Muscle of arm (tissue), 12 donors: ENCODE results near the gene CLEC18A. TPM values are rescaled to one million over a fixed set of nuclear protein-coding genes. Genes with fewer than 3 reads are reported as not detected.
"Not testable (repeated sequence)": the region's sequence is repeated elsewhere in the genome, so short reads cannot be mapped to it uniquely, and the experiment has no call there.

Experiments used
- DNase-seq: peaks from one replicate; pipeline ENCODE4 v3.0.0-alpha.2; 2013
- polyA plus RNA-seq, 12 donors: library from polyadenylated mRNA; unstranded; fragments of 120-200 nt; gene quantifications; one replicate each; pipeline ENCODE4 v1.2.1, GENCODE V29; 2013; ENCODE audit not compliant: insufficient read length in 12 of 12

Gene CLEC18A
- polyA plus RNA-seq, 12 donors: 0.16 to 0.90 (median 0.56) TPM; not detected in 3

GRCh38 chr16:69930117-69930776 is 20.9 kb upstream of the CLEC18A start:
- peak; percentile 72 for DNase-seq

- DNase-seq: no peak
These were observed 19.5 kb upstream of the CLEC18A start for GRCh38 chr16:69931631-69932030.

GRCh38 chr16:69932228-69932627 is 18.9 kb upstream of the CLEC18A start:
- no peak for DNase-seq

DNA sequence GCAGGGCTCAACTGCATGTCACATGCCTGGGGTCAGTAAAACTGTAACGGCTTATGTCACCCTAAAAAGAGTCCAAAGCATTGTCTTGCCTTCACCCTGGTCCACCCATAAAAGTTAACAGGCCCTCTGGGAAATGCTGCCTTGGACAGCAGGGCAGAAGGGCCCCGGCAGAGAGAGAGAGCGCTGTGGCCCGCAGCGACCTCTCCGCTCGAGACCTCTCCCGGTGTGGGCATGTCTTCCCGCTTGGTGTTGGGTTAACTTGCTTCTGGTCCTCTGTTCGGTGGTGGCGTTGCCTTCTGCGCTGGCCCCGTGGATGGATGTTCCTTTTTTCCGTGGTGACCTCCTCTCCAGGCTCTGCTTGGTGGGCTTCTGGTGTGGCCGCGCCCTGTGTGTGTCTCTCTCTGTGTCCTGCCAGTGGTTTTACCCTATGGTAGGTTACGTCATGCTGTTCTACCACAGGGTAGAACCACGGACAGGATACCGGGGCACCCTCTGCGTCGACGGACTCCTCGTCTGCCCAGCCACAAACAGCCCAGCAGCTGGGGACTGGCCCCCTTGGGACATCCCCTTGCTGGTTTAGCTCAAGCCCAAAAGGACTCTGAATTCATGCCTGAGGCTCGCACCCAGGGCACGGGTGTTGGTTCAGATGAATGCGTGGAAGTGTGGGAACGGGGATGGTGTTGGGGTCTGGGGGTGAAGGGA is 18.3 kb upstream of the CLEC18A start:
- DNase-seq: no peak

DNA sequence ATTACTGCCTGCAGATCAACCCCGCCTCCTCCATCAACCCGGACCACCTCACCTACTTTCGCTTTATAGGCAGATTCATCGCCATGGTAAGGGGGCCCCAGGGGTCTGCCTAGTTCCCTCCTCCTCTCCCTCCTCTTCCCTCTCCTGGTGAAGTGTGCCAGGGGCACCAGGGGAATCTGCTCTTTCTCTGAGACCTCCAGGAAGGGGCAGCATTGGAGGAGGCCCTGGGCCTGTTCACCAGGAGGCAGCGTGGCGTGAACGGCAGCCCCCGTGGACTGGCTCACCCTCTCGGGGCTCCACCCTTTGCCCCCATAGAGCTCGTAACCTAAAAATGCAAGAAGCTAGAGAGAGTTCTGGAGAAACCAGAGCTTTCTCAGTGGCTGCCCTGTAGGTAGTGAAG is 17.1 kb upstream of the CLEC18A start:
- DNase-seq: no peak

DNA sequence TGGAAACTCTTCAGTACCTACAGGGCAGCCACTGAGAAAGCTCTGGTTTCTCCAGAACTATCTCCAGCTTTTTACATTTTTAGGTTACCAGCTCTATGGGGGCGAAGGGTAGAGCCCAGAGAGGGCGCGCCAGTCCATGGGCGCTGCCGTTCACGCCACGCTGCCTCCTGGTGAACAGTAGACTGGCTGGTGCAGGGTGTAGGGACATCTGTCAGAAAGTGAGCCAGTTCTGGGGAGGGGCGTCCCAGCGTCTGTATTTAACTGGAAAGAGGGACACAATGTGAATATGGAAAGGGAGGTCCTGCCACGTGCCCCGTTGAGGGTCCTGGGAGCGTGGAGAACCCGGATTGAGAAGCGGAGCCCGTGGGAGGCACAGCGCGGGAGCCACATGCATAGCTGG is 16.4 kb upstream of the CLEC18A start:
- DNase-seq: no peak

DNA sequence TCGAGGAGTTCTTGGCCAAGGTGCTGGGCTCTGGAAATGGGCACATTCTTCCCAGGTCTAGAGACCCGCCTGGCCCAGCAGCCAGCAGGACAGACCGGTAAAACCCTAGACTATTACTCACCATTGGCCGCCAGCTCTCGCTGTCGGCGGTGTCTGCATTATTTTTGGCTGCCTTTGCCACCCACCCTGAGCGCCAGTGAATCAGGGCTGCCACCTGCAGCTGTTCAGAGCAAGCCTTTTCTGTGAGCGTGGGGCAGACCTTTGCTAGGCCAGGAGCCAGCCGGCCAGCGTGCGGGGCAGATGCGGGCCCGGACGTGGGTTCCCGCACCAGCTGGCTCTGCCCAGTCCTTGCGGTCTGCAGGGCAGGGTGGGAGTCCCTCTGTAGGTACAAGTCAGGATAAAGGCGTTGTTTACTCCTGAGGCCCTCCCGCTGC is 15.8 kb upstream of the CLEC18A start:
- DNase-seq: no peak

- no peak for DNase-seq
These were observed 15.4 kb upstream of the CLEC18A start for GRCh38 chr16:69935740-69936139.

- no peak for DNase-seq
These were observed 14.9 kb upstream of the CLEC18A start for GRCh38 chr16:69936252-69936651.

- DNase-seq: no peak
These were observed 14.4 kb upstream of the CLEC18A start for GRCh38 chr16:69936751-69937211.

GRCh38 chr16:69937465-69937951 is 13.6 kb upstream of the CLEC18A start:
- DNase-seq: no peak

GRCh38 chr16:69938981-69939820 is 11.9 kb upstream of the CLEC18A start:
- DNase-seq: no peak

DNA sequence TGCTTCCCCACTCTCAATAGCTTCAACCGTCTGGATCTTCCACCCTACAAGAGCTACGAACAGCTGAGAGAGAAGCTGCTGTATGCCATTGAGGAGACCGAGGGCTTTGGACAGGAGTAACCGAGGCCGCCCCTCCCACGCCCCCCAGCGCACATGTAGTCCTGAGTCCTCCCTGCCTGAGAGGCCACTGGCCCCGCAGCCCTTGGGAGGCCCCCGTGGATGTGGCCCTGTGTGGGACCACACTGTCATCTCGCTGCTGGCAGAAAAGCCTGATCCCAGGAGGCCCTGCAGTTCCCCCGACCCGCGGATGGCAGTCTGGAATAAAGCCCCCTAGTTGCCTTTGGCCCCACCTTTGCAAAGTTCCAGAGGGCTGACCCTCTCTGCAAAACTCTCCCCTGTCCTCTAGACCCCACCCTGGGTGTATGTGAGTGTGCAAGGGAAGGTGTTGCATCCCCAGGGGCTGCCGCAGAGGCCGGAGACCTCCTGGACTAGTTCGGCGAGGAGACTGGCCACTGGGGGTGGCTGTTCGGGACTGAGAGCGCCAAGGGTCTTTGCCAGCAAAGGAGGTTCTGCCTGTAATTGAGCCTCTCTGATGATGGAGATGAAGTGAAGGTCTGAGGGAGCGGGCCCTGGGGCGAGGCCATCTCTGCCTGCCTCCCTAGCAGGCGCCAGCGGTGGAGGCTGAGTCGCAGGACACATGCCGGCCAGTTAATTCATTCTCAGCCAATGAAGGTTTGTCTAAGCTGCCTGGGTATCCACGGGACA is 11.1 kb upstream of the CLEC18A start:
- no peak for DNase-seq

DNA sequence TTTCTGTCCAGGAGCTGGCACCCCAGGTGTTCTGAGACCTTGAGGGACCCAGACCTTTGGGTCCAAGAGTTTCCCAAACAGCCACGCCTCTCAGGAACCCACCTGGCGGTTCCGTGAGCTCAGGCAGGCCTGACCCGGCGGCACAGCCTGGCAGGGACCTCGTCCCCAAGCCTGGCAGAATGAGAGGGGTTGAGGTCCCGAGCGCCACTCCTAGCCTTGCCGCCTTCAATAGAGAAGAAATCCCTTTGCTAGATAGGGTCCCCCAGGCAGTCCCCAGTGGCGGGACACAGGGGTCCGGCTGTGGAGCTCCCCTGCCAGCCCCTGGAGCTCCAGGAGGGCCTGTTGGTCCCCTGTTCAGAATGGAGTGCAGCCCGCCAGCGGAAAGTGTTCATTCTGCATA is 10.5 kb upstream of the CLEC18A start:
- DNase-seq: no peak

DNA sequence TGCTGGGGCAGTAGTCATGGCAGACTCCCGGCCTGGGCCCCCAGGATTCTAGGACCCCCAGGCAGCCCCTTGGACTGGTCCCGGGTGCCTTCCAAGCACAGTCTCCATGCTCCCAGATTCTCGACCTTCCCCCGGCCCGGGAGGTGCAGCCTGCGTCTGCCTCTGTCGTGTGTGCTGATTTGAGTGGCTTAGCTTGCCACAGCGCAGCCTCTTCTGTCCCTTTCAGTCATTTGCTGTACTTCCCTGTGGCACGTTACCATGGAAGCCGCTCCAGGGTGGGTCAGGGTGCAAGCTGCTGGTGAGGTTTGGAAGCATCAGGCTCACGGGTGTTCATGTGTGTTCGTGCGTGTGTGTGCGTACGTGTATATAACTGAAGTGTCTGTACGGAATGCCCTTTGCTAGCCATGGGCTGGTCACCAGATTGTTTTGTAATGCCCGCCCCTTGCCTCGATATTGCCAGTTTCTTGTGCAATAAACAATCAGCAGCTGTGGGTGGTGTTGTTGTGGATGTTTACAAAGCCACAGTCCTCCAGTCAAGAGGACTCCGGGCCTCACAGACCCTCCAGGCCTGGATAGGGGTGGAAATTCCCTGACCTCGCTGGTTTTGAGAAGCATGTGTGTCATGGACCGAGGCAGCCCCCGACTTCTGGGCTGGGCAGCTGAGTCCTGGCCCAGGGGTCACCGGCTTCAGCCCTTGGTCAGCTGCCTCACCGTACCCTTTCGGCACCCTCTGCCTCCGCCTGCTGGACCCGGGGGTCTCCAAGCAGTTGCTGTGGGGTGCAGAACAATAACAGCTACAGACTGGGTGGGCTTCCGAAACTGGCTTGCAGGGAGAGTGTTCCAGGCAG is 9.7 kb upstream of the CLEC18A start:
- DNase-seq: no peak

- no peak for DNase-seq
These were observed 9.0 kb upstream of the CLEC18A start for GRCh38 chr16:69942099-69942491.

GRCh38 chr16:69942627-69943170 is 8.4 kb upstream of the CLEC18A start:
- DNase-seq: no peak

- not testable (repeated sequence) for DNase-seq
These were observed 7.7 kb upstream of the CLEC18A start for GRCh38 chr16:69943241-69944036.

GRCh38 chr16:69950411-69950810 is 723 bp upstream of the CLEC18A start:
- DNase-seq: not testable (repeated sequence)
